GM19438 (cell line): ENCODE measurements around the gene IGF1R.

ENCODE experiments used
- ATAC-seq: cut with Tn5 transposase; IDR thresholded peaks from one replicate; pipeline ENCODE4 v1.9.1; 2021; ENCODE audit warnings: low read depth; ENCODE audit not compliant: unreplicated experiment

Gene IGF1R

GRCh38 chr15:98853161-98853560 is 204.8 kb downstream of the IGF1R start:
- ATAC-seq, result peak; percentile 36

- ATAC-seq, result no peak
Observed at GRCh38 chr15:98853617-98854420, 205.5 kb downstream of the IGF1R start.

- no peak for ATAC-seq
Observed at GRCh38 chr15:98854496-98854895, 206.2 kb downstream of the IGF1R start.

GRCh38 chr15:98855067-98855814 is 206.9 kb downstream of the IGF1R start:
- no peak for ATAC-seq

GRCh38 chr15:98855815-98856531 is 207.6 kb downstream of the IGF1R start:
- ATAC-seq, result no peak

DNA sequence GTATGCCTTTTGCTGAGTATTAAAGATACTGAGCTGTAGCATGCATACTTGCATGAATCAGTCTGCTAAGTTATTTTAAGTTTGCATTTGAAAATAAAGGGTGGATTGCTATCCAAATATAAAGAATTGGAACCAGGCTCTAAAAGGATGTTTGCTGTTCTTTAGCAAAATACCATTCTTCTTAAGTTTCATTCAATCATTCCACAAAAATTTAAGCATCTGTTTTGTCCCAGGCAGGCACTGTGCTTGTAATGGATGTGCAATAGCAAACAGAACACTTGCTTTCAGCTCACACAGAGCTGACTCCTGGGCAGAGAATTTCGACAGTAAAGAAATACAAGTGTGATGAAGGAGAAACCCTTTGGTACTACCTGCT is 208.2 kb downstream of the IGF1R start:
- no peak for ATAC-seq

GRCh38 chr15:98858610-98859023 is 210.3 kb downstream of the IGF1R start:
- ATAC-seq, result no peak

DNA sequence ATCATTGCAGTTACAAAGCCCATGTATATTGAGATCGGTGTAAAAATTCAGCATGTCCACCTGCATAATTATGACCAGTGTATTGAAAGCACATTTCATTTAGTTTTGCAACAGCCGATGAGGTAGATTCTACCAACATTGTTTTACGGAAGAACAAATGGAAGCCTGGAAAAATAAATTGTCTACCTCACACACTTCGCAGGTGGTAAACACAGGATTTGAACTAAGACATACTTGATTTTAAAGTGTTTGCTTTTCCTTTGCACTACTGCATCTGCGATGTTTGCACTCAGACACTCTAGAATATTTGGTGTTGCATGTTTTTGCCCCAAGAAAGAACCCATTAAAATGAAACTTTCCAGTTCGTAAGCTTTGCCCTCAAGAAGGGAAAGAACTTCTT is 210.8 kb downstream of the IGF1R start:
- ATAC-seq, result no peak

DNA sequence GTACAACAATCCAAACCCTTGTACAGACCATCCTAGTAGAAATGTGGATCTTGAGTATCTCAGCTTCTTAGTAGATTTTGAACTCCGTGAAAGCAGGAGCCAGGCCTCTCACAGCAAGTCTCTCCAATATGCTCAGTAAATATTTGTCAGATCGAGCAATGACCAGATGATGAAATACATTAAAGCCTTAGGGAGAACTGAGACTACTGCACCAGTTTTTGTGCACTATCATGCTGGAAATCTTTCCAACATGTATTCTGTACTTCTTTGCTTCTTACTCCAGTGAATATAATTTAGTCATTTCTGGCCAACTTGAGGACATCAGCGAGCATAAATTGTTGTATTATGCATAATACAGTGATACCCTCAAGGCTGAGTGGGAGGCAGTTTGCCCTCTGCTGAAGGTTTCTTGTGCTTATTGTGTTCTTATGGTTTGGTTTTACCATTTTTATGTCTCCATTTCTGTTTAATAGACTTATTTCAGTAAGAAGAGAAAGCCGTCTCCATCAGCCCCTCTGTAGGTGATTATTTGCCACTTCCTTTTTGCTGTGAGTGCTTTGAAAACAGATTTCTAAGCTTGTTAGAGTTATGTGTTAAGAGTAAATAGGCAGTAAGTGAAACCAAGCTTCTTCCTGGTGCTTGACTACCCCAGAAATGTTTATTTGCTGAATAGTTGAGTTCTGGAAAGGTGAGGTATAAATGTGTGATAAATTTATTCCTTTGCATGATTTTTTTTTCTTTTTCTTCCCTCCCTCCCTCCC is 212.1 kb downstream of the IGF1R start:
- no peak for ATAC-seq

- no peak for ATAC-seq
Observed at GRCh38 chr15:98861188-98861587, 212.8 kb downstream of the IGF1R start.

- ATAC-seq, result no peak
Observed at GRCh38 chr15:98863983-98864382, 215.6 kb downstream of the IGF1R start.

DNA sequence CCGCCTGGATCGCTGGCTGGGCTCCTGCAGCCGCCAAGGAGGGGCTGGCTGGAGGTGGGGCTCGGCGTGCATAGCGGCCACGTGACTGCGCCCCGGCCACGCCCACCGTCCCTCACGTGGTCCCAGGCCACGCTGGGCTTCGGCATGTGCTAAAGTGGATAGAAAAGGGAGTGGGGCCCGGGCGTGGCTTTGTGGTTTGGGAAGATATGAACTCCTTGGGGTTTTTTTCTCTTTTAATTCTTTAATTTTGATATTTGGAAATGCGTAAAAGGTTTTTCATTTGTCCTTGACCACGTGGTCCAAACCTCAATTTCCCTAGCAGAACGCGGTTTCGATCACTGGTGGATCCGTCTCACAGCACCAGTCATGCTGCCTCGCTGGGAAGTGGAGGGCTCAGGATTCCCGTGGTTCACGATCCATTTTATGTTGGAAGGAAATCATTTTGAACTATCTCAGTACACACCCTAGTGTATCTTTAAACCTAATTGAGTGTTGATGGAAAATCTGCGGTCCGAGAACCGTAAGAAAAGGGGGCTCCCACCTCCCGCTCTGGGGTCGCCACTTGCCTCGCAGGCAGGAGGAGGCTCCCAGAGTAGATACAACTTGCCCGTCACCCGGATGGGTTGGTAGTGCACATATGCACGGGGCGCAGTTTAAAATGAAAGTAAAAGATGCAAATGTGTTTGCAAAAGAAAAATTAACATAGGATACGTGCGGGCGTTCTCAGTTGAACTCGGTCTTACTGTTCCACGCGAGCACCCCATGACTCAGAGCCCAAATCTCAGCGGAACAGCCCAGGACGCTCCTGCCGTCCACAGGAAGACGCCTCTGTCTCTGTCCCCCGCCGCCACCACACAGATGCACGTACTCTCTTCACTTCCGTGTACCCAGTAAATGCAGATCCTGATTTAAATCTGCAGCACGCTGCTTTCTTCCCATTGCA is 217.3 kb downstream of the IGF1R start:
- peak; percentile 83 for ATAC-seq

DNA sequence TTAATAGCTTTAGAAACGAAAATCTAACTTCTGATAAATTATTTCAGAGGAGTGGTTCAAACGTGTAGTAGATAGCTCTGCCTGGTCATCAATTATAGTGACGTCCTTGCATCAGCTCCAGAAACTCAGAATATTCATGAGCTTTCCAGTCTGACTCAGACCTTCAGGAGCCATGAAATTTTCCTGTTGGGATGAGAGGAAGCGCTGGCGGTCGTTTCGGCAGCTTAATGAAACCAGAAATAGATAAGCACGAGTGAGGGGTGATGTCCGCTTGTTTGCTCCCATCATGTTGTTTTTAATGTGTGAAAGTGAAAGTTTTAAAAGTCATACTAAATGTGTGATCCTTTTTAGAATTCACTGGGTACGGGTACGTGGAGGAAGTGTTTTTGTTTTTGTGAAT is 218.2 kb downstream of the IGF1R start:
- no peak for ATAC-seq

DNA sequence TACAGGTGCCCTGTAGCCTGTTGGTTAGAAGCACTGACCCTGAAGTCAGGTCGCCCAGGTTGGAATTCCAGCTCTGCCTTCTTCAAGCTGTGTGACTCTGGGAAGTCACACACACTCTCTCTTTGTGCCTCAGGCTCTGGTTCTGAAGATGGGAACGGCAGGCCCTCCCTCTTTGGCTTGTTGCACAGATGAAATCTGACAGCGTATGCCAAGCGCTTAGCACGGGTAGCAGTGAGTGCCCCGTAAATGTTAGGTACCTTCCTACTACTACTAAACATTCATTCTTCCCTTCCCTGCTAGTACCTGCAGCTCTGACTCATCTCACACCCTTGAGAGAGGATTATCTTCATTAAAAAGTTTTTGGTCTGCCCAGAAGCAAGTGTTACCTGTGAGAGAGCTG is 220.2 kb downstream of the IGF1R start:
- ATAC-seq, result no peak

GRCh38 chr15:98870788-98871187 is 222.4 kb downstream of the IGF1R start:
- no peak for ATAC-seq

DNA sequence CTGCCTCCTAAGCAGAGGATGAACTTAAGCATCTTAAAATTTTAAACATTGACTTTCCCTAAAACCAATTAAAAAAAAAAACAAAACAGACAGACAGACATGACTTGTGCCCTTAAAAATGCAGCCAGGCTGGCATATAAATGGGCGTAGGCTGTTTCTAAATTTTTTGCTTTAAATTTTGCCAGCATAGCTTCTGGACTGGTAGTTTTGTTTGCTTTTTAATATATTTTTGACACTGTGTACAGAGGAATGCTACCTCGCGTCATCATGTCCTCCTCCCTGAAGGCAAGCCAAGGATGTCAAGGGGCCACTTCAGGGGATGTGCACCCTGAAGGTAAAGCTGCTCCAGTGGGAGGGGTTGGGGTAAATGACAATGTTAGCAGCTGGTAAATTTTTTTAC is 224.4 kb downstream of the IGF1R start:
- ATAC-seq, result no peak

GRCh38 chr15:98873441-98874218 is 225.3 kb downstream of the IGF1R start:
- no peak for ATAC-seq

DNA sequence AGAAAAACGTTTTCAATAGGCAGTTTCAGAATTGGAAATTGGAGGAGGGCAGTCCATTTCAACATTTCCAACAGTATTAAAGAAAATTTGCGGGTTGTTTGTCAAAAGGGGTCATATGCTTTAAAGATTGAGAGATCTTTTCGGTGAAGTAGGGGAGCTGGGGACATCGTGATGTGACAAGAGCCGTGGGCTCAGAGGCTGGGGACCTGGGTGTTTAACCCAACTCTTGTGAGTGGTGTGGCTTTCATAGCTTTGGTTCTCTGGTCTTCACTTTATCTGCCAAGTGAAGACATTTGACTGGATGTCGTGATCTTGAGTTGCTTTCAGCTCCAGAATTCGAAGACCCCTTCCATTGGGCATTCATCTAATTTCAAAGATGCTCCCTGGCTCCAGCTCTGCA is 226.0 kb downstream of the IGF1R start:
- ATAC-seq, result no peak

- ATAC-seq, result no peak
Observed at GRCh38 chr15:98874773-98875172, 226.4 kb downstream of the IGF1R start.
